Measurements from ENCODE around the gene LRRC36.

LRRC36 gene

DNA sequence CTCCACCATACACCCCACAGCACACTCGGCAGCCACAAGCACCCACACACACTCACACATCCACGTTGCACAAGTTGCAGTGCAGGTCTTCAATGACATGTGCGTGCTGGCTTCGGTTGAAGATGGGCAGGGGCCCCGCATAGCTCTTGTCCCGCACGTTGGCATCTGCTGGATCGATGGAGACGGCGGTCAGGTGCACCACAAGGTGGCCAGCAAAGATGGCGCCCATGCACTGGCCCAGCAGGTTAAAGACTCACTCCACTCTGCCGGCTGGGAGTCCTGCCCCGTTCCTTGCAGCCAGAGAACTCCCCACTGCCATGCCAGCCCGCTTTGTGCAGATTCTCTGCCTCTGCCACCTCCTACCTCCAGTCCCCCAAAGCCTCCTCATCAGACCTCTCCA lies 74.3 kb downstream of the LRRC36 start:
- peaks cover 17% of the 10 kb centered on the region for H3K27me3 ChIP-seq (ENCODE audit: control insufficient read depth, insufficient read depth, low read length)
- H3K9me3 ChIP-seq (ENCODE audit: control insufficient read depth, low read depth, low read length): no peaks in the 10 kb centered on the region
- no peak overlapping the region for H3K27ac ChIP-seq (ENCODE audit: low read length)
- H3K36me3 ChIP-seq (ENCODE audit: control insufficient read depth, low read depth, low read length): no peaks in the 10 kb centered on the region
- peaks cover 13% of the 10 kb centered on the region for H3K4me1 ChIP-seq (ENCODE audit: control insufficient read depth, low read depth, low read length)
- H3K9ac ChIP-seq (ENCODE audit: low read length): no peak overlapping the region
- no peak overlapping the region for H3K4me3 ChIP-seq (ENCODE audit: low read length)

DNA sequence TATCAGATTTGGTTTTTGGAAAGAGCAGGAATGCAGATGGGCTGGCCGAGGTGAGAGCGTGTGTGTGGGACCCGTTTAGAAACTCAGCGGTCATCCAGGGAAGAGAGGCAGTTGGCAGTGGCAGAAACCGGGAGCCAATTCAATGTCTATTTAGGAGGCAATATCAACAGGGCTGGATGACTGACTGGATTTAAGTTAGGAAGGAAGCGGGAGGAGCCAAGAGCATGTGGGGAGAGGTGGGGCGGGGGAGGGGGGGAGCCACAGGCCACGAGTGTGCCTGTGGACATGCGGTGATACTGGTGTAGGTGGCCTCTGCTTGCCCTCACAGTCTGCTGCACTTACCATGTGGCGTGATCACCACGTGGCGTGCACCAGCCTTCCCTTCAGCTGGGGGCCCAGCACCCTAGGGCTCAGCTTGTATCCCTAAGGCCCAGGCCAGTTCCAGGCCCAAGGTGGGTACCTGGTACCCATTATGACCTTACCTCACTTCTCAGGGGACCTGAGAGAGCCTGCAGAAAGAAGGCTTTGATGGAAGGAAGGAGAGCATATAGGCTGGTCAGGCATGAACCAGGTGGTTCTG lies 77.5 kb downstream of the LRRC36 start:
- Histone ChIP-seq H3K9me3 (ENCODE audit: control insufficient read depth, low read depth, low read length) (no peaks in the 10 kb centered on the region), H3K4me3 (ENCODE audit: low read length) (no peak overlapping the region), H3K27ac (ENCODE audit: low read length) (no peak overlapping the region), H3K9ac (ENCODE audit: low read length) (no peak overlapping the region), H3K27me3 (ENCODE audit: control insufficient read depth, insufficient read depth, low read length) (peaks cover 5% of the 10 kb centered on the region), H3K4me1 (ENCODE audit: control insufficient read depth, low read depth, low read length) (peaks cover 10% of the 10 kb centered on the region), H3K36me3 (ENCODE audit: control insufficient read depth, low read depth, low read length) (no peaks in the 10 kb centered on the region)

DNA sequence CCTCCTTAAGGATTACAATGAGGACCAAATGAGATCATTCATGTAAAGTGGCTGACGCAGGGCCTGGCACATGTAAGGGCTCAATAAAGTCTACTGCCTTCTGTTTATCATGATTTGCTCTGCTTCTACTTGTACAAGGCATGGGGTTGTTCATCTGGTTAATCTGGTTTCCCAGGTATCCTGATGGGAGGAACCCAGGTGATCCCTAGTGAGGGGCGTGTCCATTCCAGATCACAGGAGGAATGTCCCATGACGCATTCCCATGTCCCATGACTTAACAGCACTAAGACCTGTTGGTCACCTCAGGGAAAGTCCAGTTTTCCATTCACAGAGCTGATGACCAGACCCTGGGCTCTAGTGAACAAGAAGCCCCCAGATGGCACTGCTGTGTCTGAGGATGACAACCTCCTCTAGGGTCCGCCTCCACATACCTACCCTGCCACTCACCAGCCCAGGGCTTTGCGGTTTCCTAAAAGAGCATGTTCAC lies 78.2 kb downstream of the LRRC36 start:
- Histone ChIP-seq H3K4me3 (ENCODE audit: low read length) (no peak overlapping the region), H3K9ac (ENCODE audit: low read length) (no peak overlapping the region), H3K4me1 (ENCODE audit: control insufficient read depth, low read depth, low read length) (peaks cover 10% of the 10 kb centered on the region), H3K36me3 (ENCODE audit: control insufficient read depth, low read depth, low read length) (no peaks in the 10 kb centered on the region), H3K27ac (ENCODE audit: low read length) (no peak overlapping the region), H3K9me3 (ENCODE audit: control insufficient read depth, low read depth, low read length) (no peaks in the 10 kb centered on the region), H3K27me3 (ENCODE audit: control insufficient read depth, insufficient read depth, low read length) (peaks cover 3% of the 10 kb centered on the region)

DNA sequence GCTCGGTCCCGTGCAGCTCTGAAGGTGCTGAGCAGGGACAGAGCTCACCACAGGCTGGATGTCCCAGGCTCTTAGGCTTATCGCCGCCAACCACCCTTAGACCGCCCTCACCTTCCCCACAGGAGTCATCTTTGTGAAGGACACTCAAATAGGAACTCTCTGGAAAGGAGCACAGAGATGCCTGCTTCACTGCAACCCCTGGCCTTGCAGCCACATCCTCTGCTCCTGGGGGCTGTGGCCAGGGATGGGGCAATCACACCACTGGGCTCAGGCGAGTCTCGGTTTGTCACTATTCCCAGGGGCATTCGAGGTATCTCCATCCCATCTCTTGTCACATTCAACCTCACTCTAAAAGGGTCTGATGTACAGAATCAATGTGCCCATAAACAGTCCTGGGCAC lies 78.7 kb downstream of the LRRC36 start:
- H3K4me3 ChIP-seq (ENCODE audit: low read length): no peak overlapping the region
- no peak overlapping the region for H3K9ac ChIP-seq (ENCODE audit: low read length)
- no peaks in the 10 kb centered on the region for H3K36me3 ChIP-seq (ENCODE audit: control insufficient read depth, low read depth, low read length)
- no peak overlapping the region for H3K27ac ChIP-seq (ENCODE audit: low read length)
- H3K4me1 ChIP-seq (ENCODE audit: control insufficient read depth, low read depth, low read length): peaks cover 13% of the 10 kb centered on the region
- H3K27me3 ChIP-seq (ENCODE audit: control insufficient read depth, insufficient read depth, low read length): peaks cover 3% of the 10 kb centered on the region
- no peaks in the 10 kb centered on the region for H3K9me3 ChIP-seq (ENCODE audit: control insufficient read depth, low read depth, low read length)

DNA sequence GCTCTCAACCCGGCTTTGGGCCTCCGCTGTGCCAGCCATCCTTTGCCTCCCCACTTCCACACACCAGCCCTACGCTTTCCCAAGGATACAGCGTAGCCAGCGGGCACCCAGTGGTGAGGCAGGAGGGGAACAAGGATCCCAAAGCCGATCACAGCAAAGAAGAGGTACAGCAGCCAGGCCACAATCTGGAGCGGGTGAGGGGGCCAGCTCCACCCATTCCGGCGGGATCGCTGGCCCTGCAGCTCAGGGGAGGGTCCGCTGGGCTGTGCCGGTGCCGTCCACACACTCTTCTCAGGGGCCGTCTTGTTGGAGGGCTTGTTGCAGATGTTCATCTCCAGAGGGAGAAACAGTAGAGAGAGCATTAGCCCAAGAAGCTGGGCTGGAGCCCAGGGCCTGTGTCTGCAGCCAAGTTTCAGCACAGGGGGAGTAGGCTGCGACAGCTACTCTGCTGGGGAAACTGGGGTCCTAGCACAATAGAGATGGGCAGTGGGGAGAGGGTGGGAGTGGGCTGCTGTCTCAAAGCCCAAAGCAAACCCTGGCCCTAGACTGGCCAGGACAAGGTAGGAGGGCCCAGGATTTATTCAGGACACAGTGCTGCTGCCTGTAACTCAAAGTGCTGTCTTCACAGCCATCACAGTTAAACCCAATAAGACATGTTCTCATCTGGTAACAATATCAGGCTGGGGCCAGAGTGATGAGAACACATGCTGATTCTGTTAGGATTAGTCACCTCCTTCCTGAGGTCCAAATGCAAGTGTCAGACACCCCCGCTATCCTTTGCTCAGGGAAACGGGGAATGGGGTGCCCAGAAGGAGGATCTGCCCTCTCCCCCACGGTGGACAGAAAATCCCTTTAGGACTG lies 79.7 kb downstream of the LRRC36 start:
- Histone ChIP-seq H3K9me3 (ENCODE audit: control insufficient read depth, low read depth, low read length) (no peaks in the 10 kb centered on the region), H3K4me3 (ENCODE audit: low read length) (no peak overlapping the region), H3K36me3 (ENCODE audit: control insufficient read depth, low read depth, low read length) (no peaks in the 10 kb centered on the region), H3K27me3 (ENCODE audit: control insufficient read depth, insufficient read depth, low read length) (peaks cover 3% of the 10 kb centered on the region), H3K27ac (ENCODE audit: low read length) (no peak overlapping the region), H3K9ac (ENCODE audit: low read length) (no peak overlapping the region), H3K4me1 (ENCODE audit: control insufficient read depth, low read depth, low read length) (peaks cover 13% of the 10 kb centered on the region)

DNA sequence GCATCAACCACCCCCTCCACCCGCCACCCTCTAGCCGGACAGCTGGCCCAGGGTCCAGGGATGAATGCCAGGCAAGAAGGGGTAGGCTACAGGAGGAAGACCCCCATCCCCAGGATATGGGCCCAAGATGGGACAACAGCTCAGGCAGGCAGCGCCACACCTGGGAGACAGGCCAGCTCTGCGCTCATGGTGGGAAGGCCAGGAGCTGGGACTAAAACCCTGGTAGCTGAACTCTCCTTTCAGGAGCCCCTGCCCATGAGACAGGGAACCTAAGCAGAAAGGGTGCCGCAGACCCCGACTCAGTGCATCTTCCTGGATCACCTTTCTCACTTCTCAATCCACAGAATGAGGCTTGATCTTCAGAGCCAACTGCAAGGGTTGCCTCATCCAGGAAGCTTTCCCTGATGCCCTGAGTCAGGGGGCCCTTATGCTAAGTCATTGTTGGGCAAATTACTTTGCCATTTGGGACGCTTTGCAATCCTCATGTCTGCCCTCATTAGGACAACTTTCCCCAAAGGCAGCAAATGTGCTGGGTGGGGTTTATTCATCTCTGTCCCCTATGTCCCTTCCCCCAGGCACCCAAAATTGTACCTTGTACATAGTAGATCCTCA lies 80.7 kb downstream of the LRRC36 start:
- Histone ChIP-seq H3K4me3 (ENCODE audit: low read length) (no peak overlapping the region), H3K9me3 (ENCODE audit: control insufficient read depth, low read depth, low read length) (no peaks in the 10 kb centered on the region), H3K9ac (ENCODE audit: low read length) (no peak overlapping the region), H3K27me3 (ENCODE audit: control insufficient read depth, insufficient read depth, low read length) (no peaks in the 10 kb centered on the region), H3K36me3 (ENCODE audit: control insufficient read depth, low read depth, low read length) (no peaks in the 10 kb centered on the region), H3K27ac (ENCODE audit: low read length) (no peak overlapping the region), H3K4me1 (ENCODE audit: control insufficient read depth, low read depth, low read length) (peaks cover 13% of the 10 kb centered on the region)

DNA sequence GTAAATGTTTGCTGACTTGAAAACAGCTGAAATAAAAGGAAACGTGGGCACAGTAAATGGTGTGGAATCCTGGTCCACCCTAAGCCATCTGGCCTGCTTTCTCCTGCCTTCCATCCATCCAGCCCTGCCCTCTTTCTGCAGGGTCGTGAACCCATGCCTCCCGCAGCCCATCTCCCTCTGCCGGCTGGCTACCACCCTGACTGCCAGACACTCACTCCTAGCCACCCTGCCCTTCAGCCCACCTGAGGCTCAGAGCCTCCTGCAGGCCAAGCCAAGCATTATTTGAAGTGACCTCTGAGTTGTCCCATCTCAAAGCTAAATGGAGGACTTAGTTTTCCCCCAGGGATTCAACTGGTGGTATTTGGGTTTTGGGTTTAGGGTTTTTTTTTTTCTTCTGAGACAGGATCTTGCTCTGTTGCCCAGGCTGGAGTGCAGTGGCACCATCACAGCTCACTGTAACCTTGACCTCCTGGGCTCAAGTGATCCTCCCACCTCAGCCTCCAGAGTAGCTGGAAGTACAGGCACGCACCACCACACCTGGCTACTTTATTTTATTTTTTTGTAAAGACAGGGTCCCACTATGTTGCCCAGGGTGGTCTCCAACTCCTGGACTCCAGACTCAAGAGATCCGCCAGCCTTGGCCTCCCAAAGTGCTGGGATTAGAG lies 81.3 kb downstream of the LRRC36 start:
- Histone ChIP-seq H3K9me3 (ENCODE audit: control insufficient read depth, low read depth, low read length) (no peaks in the 10 kb centered on the region), H3K4me1 (ENCODE audit: control insufficient read depth, low read depth, low read length) (peaks cover 13% of the 10 kb centered on the region), H3K36me3 (ENCODE audit: control insufficient read depth, low read depth, low read length) (no peaks in the 10 kb centered on the region), H3K27me3 (ENCODE audit: control insufficient read depth, insufficient read depth, low read length) (no peaks in the 10 kb centered on the region), H3K27ac (ENCODE audit: low read length) (no peak overlapping the region), H3K4me3 (ENCODE audit: low read length) (no peak overlapping the region), H3K9ac (ENCODE audit: low read length) (no peak overlapping the region)

DNA sequence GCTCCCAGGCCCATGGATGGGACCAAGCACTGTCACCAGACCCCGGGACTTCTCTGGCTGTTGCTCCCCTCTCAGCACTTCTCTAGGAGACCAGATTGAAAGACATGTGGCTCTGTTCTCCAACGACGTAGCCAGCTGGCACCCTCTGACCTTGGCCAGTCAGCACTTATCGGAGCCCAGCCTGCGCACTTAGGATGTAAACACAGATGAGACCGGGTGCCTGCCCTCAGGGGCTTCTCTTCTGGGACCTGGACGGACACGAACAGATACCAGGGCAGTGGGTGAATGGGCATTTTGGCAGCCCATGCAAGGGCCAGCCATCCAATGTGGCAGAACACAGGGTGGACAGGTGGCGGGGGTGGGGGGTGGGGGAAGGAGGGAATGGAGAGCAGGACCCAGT lies 83.0 kb downstream of the LRRC36 start:
- no peaks in the 10 kb centered on the region for H3K27me3 ChIP-seq (ENCODE audit: control insufficient read depth, insufficient read depth, low read length)
- H3K4me1 ChIP-seq (ENCODE audit: control insufficient read depth, low read depth, low read length): peaks cover 15% of the 10 kb centered on the region
- H3K27ac ChIP-seq (ENCODE audit: low read length): no peak overlapping the region
- H3K36me3 ChIP-seq (ENCODE audit: control insufficient read depth, low read depth, low read length): no peaks in the 10 kb centered on the region
- no peak overlapping the region for H3K4me3 ChIP-seq (ENCODE audit: low read length)
- no peak overlapping the region for H3K9ac ChIP-seq (ENCODE audit: low read length)
- H3K9me3 ChIP-seq (ENCODE audit: control insufficient read depth, low read depth, low read length): no peaks in the 10 kb centered on the region

DNA sequence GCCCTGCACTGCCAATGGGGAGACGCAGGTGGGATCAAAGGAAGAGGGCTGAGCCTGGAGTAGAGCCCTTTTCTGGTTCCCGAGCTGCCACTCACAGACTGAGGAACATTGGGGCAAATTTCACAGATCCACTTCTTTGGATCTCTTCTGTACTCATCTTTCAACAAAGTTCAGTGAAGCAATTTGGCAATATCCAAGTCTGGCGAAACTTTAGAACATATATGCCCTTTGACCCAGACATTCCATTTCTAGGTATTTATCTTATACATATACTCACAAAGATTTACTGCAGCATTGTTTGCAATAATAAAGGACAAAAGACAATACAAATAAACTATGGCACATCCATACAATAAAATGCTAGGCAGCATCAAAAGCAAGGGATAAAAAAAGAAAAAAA lies 84.7 kb downstream of the LRRC36 start:
- Histone ChIP-seq H3K4me3 (ENCODE audit: low read length) (no peak overlapping the region), H3K27me3 (ENCODE audit: control insufficient read depth, insufficient read depth, low read length) (no peaks in the 10 kb centered on the region), H3K36me3 (ENCODE audit: control insufficient read depth, low read depth, low read length) (no peaks in the 10 kb centered on the region), H3K4me1 (ENCODE audit: control insufficient read depth, low read depth, low read length) (peaks cover 19% of the 10 kb centered on the region), H3K27ac (ENCODE audit: low read length) (no peak overlapping the region), H3K9me3 (ENCODE audit: control insufficient read depth, low read depth, low read length) (no peaks in the 10 kb centered on the region), H3K9ac (ENCODE audit: low read length) (no peak overlapping the region)

DNA sequence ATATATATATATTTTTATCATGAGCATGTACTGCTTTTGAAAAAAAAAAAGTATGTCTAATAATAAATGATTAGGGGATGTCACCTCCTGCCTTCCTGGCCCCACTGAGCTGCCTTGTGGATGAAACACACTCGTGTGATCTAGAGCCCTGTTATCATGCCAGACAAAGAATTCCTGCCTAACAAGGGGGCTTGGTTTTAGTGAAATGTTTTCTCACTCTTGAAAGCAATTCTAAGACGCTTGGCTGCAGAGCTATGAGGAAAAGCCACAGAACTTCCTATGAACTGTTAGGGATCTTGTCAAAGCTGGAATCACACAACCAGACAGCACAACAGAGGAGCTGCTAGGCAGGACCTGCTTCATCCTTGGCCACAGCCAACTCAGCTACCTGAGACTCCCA lies 85.7 kb downstream of the LRRC36 start:
- no peaks in the 10 kb centered on the region for H3K36me3 ChIP-seq (ENCODE audit: control insufficient read depth, low read depth, low read length)
- no peak overlapping the region for H3K4me3 ChIP-seq (ENCODE audit: low read length)
- no peak overlapping the region for H3K27ac ChIP-seq (ENCODE audit: low read length)
- no peak overlapping the region for H3K9ac ChIP-seq (ENCODE audit: low read length)
- no peaks in the 10 kb centered on the region for H3K9me3 ChIP-seq (ENCODE audit: control insufficient read depth, low read depth, low read length)
- H3K4me1 ChIP-seq (ENCODE audit: control insufficient read depth, low read depth, low read length): peaks cover 21% of the 10 kb centered on the region
- no peaks in the 10 kb centered on the region for H3K27me3 ChIP-seq (ENCODE audit: control insufficient read depth, insufficient read depth, low read length)

All from iPS-18a (cell line).